Left colon (tissue), 2 donors: Measurements from ENCODE around the gene CACNA1I. TPM values are rescaled to one million over a fixed set of nuclear protein-coding genes. Genes with fewer than 3 reads are reported as not detected.
A peak's percentile ranks its signal among the peaks of the same experiment; 100 is the strongest.

ENCODE experiments used
- ATAC-seq: fragments of 200-7000 bp; cut with Tn5 transposase; one replicate; pipeline ENCODE4 v1.9.1; 2020; ENCODE audit warnings: mild to moderate bottlenecking, moderate library complexity
- DNase-seq, 2 donors: peaks; one replicate each; pipeline ENCODE4 v3.0.0-alpha.2; 2020
- intact Hi-C, 2 donors: fragments of 100-400 bp; cut with DNase I in 1 of 2; cut with micrococcal nuclease in 1 of 2; formaldehyde crosslinking; loops; one replicate each; pipeline versions ENCODE4 v1.11.2 to v1.14.0; 2022; cut with DNase I, micrococcal nuclease
- total RNA-seq, 2 donors: library from RNA; stranded (reverse); fragmentation: NEBNext Ultra II Directional; extraction: Animal tissue kit (Norgen Biotek cat#: 25700); gene quantifications; one replicate each; pipeline ENCODE4 v1.2.1, GENCODE V29; 2021
- donor health status: DM: no; HTN: no; CAD: no.
- donor health status: DM: yes; HTN: yes; CAD: no.

The CACNA1I gene
- total RNA-seq, 2 donors from 2014 or later, result 0.18 to 0.31 TPM

DNA sequence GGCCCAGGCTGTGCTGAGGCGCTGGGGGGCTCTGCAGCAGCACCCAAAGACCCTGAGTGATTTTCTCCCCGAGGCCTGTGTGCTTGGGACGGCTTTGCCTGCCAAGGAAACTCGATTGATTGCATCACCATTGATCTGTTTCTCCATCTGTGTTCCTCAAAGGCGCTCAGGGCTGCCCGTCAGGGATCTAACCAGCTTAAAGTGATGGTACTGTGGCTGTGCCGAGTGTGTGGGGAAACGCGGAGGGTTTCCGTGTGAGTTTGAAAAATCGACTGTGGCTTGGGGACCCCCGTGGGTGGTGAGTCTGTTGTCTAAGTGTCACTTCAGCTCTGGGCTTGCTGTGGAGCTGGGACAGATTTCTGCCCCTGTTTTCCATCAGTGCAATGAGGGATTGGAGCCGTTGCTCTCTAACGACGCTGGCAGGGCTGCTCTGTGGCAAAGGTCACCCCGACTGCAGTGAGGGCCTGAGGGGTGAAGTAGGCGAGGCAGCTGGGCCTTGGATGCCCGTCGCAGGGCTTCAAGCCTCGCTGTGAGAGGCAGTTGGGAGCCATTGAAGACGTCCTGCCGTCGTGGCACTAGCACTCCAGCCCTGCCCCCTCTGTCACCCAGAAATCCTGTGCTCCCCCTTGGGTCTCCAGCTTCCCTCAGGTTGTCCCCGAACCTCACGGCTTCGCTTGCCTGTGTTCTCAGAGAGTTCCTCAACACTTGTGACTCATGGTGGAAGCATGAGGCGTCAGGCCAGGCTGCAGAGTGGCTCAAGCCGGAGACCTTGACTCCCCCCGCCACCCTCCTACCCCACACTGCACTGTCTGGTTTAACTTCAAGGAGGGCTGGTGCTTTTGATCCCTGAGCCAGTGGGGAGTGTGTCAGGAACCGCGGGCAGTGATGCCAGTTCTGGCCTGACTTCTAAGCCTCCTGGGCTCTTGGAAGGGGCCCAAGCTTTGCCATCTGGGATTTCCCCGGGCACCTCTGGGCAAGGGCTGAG lies 21.8 kb downstream of the CACNA1I start:
- DNase-seq, result no peak
- intact Hi-C loops, result no loop called here
- ATAC-seq, result no peak

DNA sequence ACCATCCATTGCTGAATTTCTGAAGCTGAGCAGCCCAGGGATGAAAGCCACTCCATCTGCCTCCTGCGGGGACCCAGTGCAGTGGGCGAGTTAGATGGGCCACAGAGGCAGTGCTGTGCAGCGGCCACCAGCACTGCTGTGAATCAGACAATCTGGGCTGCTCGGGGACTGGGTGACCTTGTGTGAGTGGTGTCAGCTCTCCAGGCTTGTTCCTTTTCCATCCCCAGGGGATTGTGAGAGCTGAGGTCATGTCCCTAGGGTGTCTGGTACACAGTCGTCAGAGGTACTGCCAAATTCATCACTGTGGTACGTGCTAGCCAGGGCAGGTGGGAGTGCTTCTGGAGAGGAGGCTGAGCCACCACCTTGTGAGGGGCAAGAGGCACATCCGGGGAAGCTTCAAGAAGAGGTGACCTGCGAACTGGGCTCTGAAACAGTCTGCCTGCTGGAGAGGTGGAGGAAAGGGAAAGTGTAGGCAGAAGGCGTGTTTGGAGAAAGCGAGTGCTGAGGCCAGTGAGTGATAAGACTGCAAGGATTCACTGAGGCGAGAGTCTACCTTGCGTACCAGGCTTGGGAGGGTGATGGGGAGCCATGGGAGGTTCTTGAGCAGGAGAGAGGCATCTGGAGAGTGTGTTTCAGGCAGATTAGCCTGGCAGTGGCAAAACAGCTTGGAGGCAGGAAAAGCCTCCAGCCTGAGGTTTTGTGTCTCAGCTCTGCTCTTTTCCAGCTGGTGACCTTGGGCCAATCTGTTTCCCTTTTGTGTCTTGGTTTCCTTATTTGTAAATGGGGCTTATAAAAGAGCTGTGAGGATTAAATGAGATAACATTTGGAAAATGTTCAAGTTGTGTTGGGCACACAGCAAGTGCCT lies 22.7 kb downstream of the CACNA1I start:
- DNase-seq, result no peak
- intact Hi-C loops, result no loop called here
- ATAC-seq, result no peak

DNA sequence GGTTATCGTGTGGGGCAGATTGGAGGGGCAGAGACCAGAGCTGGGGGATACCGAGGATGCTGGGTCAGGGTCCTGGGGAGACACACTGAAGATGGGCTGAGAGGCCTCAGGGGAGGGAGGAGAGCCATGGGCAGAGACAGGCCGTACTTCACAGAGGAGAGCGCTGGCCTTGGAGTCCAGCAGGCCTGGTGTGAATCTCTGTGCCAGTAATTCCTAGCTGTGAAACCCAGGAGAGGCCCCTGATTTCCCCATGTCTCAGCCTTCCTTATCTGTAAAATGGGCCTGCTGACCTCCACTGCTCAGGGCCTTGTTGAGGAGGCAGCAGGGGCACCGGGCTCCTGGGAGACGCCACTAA lies 23.4 kb downstream of the CACNA1I start:
- intact Hi-C loops, result no loop called here
- no peak for DNase-seq
- ATAC-seq, result no peak

DNA sequence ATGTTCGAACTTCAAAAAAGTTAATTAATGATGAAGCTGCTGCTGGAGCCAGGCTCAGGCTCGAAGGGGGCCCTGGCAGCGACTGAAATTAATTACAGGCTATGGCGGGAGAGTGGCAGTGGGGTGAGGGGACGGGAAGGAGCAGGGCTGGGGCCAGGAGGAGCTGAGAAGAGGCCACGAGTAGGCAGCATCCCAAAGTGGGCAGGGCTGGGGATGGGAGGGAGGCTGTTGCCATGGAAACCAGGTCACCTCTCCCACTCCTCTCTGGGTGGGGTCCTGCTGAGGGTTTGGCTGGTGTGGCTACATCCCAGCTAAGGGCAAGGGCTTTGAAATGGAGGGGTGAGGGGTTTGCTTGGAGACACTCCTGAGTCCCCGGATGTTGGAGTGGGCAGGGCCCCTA lies 23.9 kb downstream of the CACNA1I start:
- DNase-seq, result no peak
- no peak for ATAC-seq
- intact Hi-C loops, result no loop called here

DNA sequence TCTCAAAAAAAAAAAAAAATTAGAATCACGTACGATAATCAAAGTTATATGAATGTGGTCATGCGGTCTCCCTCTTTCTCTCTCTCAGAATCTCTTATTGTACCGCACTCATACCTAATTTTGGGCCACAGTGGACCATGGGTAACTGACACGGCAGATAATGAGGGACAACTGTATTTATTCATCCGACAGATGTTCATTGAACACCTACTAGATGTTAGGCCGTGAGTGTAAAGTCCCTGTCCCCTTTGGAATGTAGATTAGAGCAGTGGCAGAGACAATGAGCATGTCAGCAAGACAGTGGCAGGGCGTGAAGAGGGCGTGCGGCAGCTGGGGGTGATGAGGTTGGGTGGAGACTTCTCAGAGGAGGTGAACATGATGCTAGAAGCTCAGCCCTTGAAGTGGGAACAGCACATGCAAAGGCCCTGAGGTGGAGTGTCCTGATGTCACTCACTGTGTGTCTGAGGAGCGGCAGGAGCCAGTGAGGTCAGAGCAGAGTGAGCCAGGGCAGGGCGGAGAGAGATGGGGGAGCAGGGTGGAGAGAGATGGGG lies 25.1 kb downstream of the CACNA1I start:
- ATAC-seq, result no peak
- intact Hi-C loops, result no loop called here
- no peak for DNase-seq

DNA sequence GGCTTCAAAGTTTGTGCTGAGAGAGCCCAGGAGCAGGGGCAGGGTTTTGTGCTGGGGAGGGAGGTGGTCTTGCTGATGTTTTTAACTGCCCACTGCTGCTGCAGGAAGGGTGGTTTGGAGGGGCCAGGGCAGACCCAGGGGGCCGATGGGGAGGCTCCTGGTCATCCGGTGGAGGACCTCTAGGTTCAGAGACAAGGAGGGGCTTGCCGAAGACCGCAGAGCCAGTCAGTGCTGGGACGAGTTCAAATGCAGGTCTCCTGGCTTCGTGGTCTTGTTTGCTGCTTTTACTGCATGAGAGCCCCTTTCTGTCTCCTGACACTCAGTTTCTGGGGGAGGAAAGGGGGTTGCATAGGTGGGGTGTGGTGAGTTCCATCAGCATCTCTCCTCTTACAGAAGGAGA lies 26.0 kb downstream of the CACNA1I start:
- DNase-seq (no peak), ATAC-seq (no peak)
- intact Hi-C loops, result no loop called here

DNA sequence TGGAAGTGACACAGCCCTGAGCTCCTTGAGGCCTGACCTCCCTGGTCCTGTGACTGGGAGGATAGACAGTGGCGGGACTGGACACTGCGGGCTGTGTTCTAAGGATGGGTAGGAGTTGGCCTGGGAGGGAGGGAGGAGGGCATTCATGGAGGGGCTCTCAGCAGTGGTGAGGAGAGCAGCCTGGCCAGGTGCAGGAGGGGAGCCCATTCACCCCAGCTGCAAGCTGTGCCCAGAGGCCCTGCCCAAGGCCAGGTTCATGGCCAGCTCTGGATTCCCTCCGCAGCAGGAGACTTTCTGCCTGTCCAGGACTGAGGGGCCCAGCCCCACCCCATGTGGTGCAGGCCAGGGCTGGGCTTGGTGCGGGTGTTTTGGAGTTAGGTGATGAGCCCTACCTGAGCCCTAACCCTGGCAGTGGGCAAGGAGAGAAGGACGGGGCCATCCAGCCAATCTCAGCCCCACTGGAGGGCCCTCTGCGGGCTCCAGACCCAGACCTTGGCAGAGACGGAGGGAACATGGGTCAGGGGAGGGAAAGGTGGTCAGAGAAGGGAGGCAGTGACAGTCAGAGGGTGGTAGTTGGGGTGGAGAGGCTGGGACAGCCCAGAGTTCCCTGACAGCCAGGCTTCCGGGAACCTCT lies 26.8 kb downstream of the CACNA1I start:
- intact Hi-C loops, result no loop called here
- no peak for ATAC-seq
- no peak for DNase-seq

DNA sequence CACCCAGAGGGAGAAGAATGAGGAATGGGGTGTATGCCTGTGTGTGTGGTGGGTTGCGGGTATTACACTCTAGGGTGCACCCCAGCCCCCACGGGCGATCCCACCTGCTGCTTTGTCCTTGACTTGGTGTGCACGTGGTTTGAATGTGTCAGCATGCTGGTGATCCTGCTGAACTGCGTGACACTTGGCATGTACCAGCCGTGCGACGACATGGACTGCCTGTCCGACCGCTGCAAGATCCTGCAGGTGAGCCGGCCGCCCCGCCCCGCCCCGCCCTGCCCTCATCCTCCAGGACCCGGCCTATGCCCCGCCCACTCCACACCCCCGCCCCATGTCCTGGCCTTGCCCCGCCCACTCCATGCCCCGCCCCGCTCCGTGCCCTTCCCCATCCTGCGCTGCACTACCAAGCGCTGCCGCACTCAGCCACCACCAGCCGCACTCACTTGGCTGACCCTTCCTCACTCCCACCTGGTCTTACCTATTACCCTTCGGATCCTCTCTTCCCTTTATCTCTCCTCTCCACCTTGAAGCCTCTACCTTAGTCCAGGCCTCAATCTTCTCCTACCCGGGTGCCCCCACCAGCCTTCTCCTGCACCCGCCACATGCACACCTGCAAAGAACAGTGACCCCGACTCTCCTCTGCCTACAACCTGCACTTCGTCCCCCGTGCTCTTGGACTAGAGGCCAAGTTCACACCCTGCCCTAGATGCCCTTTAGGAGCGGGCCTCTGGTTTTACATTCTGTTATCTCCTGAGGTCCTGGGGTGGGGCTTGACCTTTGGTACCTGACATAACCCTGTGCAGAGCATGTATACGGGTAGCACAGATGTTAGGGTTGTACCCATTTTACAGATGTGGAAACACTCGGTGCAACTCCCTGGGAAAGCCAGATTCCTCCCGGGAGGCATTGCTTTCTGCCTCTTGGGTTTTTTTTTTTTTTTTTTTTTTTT lies 27.7 kb downstream of the CACNA1I start:
- ATAC-seq (peak; percentile 99), DNase-seq (peak; percentile 85 to 94)
- intact Hi-C loops, result no loop called here

DNA sequence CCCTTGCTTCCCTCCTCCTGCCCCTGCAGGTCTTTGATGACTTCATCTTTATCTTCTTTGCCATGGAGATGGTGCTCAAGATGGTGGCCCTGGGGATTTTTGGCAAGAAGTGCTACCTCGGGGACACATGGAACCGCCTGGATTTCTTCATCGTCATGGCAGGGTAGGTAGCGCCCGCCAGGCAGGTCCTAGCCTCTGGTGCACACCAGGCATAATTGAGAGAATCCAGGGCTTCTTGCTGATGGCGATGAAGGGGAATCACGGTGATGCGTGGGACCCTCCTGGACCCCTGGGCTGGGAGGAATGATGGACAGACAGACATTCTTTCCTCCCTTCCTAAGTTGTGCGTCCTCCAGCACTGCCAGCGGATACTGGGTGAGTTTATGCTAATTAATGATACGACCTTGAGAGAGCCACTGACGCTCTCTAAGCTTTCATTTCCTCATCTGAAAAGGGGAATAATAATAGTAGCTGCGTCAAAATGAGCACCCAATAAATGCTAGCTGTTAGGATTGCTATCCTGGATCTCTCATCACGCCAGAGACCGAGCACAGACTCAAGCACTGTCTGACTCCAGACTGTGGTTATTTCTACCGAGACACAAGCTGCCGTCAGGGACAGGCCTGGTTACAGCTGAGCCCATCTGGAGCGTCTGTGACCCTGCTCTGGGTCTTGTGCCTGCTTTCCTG lies 30.1 kb downstream of the CACNA1I start:
- intact Hi-C loops, result no loop called here
- ATAC-seq, result no peak
- no peak for DNase-seq

DNA sequence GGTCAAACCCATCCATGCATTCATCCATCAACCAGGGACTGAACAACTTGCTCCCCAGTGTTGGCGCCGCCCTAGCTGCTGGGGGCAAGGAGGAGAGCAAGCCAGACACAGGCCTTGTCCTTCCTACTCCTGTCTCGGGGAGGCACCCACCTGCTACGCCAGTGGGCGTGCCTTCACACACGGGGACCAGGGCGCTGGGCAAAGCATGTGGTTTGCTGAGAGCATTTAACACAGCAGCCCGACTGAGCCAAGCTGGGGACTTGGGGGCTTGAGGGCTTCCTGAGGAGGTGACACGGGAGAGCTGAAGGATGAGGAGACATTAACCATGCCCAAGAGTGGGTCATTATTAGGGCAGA lies 30.6 kb downstream of the CACNA1I start:
- DNase-seq (no peak), ATAC-seq (no peak)
- intact Hi-C loops, result no loop called here

DNA sequence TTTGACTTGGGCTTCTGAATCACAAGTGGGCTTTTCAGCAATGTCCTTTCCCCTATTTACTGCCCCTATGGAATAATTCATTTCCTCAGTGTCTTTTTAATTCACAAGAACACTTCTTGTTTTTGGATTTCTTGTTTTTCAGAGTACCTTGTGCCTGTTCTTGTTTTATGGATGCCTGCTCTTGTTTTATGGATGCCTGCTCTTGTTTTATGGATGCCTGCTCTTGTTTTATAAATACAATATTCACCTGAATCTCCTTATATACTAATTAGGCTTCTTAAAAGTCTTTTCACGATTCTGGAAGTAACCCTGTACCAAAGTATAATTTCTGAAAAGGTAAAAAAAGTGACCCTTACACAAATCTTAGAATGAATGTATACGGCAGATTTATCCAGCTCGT lies 32.8 kb downstream of the CACNA1I start:
- DNase-seq (no peak), ATAC-seq (no peak)
- intact Hi-C loops, result no loop called here

DNA sequence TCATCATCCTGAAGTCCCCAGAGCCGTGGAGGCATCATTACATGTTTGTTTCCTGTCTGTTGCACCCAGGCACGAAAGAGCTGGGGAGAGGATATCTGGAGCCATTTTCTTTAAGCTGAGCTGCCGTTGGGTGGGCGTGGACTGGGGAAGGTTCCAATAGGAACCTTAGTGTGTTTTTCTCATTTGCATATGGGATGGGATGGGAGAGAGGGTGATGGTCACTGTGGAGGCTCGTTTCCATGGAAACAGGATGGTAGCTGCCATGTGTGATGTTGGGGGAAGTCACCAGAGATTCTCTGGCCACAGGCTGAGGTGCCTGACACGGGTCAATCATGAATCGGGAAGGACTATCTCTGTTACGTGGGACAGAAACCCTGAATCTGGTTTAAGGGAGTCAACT lies 39.7 kb downstream of the CACNA1I start:
- DNase-seq (no peak), ATAC-seq (no peak)
- intact Hi-C loops, result no loop called here

DNA sequence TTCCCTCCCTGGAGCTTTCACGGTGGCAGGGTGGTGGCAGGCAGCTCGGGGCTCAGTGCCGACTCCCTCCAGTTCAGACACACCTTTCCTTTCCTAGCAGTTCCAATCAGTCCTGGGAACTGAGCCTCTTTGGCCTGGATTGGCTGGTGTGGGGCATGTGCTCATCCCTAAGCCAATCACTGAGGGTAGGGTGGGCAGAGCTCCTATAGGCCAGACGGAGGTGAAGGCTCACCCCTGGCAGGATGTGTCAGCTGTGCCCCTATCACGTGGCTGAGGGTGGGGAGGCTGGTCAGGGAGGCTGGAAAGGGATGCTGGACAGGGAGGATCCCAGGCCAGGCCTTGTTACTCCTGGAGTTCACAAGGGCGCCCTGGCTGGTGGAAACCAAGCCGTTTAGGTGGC lies 40.2 kb downstream of the CACNA1I start:
- intact Hi-C loops, result no loop called here
- DNase-seq, result no peak

DNA sequence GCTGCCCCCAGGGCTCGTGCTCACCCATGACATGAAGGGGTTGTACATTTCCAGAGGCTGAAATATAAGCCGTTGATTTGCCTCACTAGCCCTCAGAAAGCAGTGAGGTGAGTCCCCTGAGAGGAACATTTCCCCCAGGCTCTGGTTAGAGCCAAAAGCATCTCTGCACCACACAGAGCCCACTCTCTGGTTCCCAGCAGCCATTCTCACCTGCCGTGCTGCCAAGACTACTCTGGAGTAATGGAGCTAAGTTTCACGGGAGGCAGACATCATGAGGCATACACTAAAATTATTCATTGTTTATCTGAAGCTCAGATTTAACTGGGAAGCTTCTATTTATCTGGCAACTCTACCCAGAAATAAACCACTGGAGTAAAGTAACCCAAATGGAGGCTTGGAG lies 40.8 kb downstream of the CACNA1I start:
- DNase-seq (no peak), ATAC-seq (no peak)
- intact Hi-C loops, result no loop called here

More for the DNA sequence above, 40.2 kb downstream of the CACNA1I start:
- no peak for ATAC-seq

DNA sequence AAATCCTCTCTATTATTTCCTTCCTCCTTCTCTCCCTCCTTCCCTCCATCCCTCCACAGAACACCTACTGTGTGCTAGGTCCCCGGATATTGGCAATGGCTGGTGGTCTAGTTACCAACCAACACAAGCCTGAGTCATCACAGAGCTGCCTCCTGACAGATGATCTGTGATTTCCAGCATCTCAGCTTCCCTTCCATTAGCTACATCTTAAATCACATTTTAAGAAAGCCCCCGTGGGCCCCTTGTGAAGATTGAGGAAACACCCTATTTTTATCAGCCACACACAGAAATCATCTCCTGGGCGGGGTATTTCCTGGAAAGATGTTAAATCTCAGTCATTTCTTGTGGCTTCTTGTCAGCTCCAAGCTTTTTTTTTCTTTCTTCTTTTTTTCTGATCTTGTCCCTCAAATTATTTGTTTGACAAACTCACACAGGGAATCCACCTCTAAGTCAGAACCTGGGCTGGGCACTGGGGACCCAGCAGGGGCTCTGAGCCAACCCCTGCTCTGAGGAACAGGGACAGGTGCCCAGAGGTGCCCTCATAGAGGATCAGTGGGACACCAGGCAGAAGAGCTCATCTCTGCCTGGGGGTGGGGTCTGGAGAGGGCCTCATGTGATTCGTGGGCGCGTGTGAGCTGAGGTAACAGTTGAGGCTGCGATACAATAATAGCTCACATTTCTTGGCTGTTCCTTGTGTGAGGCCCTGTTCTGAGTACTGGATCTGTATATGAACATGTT lies 42.4 kb downstream of the CACNA1I start:
- intact Hi-C loops, result no loop called here

DNA sequence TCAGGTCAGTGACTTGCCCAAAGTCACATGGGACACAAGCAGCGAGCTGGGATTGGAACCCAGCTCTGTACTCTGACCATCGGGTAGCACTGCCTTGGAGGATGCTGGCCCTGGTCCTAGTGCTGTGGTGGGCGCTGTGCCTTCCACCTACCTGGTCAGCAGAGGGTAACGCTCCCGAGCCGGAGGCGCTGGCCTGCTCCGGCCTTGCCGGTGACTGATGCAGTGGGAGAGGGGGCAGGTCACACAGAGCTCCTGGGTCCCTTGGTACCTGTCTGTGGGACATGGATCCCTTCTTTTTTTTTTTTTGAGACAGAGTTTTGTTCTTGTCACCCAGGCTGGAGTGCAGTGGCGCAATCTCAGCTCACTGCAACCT lies 43.0 kb downstream of the CACNA1I start:
- intact Hi-C loops, result no loop called here
- DNase-seq (no peak), ATAC-seq (no peak)

More for the DNA sequence above, 42.4 kb downstream of the CACNA1I start:
- DNase-seq (no peak), ATAC-seq (no peak)

DNA sequence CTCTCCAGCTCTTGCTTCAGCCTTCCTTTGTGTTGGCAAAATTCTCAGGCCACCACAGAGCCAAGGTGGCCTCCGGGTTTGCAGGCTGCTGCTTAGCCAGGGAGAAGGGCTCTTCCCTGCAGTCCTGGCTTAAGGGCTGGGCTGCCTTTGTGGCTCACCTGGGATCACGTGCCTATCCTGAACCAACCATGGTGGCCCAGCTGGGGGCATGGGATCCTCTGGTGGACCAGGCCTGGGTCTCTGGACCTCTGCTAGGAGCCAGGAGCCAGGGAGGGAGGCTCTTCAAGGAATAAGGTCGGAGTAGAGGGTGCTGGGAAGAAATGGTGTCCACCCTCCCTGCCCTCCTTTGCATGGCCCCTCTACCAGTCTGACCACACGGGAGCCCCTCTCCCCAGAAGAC lies 43.9 kb downstream of the CACNA1I start:
- DNase-seq (no peak), ATAC-seq (no peak)
- intact Hi-C loops, result no loop called here
